Measurements from ENCODE around the gene DTWD2.
"Not testable (repeated sequence)": the region's sequence is repeated elsewhere in the genome, so short reads cannot be mapped to it uniquely, and the experiment has no call there.

- TF ChIP-seq CTCF (IDR thresholded peaks at IDR 0.05; ENCODE audit: low read depth, low read length); EZH2phosphoT487 (IDR thresholded peaks at IDR 0.05; ENCODE audit: low read depth): not testable (repeated sequence)
These were observed 14.4 kb downstream of the DTWD2 start for GRCh38 chr5:118973779-118974445.

All from OCI-LY3 (cell line).